Activated naive CD8-positive, alpha-beta T cell treated with anti-CD3 and anti-CD28 coated beads, Interleukin-2, amount 10 ng/mL, durations not matched to agents 7 days and 5 days (primary cell): ENCODE data around the gene BANF1. TPM values are rescaled to one million over a fixed set of nuclear protein-coding genes. Genes with fewer than 3 reads are reported as not detected.
A peak's percentile ranks its signal among the peaks of the same experiment; 100 is the strongest.

Source experiments
- ATAC-seq: fragments of 150-1000 bp; cut with Tn5 transposase; one replicate; pipeline ENCODE4 v1.10.0; 2021; ENCODE audit warnings: low read depth, moderate library complexity
- POLR2A ChIA-PET: fragments of 350-600 bp; sonication (Branson Sonifier 250); formaldehyde crosslinking; loops from one replicate; lab custom pipeline; 2021; ENCODE audit warnings: antibody characterized with exemption; lab: Charles Lee
- DNase-seq: peaks from one replicate; pipeline ENCODE4 v3.0.0; 2021
- H3K27ac Mint-ChIP-seq: one replicate; pipeline ENCODE4 v1.8.0; 2022; ENCODE audit warnings: mild to moderate bottlenecking, mixed read lengths
- H3K27me3 Mint-ChIP-seq: one replicate; pipeline ENCODE4 v1.8.0; 2022; ENCODE audit warnings: mild to moderate bottlenecking, moderate library complexity, mixed read lengths
- H3K36me3 Mint-ChIP-seq: one replicate; pipeline ENCODE4 v1.8.0; 2021; ENCODE audit warnings: mild to moderate bottlenecking, mixed read lengths
- H3K4me1 Mint-ChIP-seq: one replicate; pipeline ENCODE4 v1.8.0; 2021; ENCODE audit warnings: mixed read lengths
- H3K4me3 Mint-ChIP-seq: one replicate; pipeline ENCODE4 v1.8.0; 2022; ENCODE audit warnings: mild to moderate bottlenecking, moderate library complexity, mixed read lengths
- H3K9me3 Mint-ChIP-seq: one replicate; pipeline ENCODE4 v1.8.0; 2021; ENCODE audit warnings: mixed read lengths
- total RNA-seq, 2 experiments: library from RNA; stranded (reverse); gene quantifications; one replicate each; pipeline ENCODE4 v1.2.3, GENCODE V29; 2021

Gene BANF1, protein sequence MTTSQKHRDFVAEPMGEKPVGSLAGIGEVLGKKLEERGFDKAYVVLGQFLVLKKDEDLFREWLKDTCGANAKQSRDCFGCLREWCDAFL
- total RNA-seq, result 100 to 1,000 TPM; 183 to 187 TPM

DNA sequence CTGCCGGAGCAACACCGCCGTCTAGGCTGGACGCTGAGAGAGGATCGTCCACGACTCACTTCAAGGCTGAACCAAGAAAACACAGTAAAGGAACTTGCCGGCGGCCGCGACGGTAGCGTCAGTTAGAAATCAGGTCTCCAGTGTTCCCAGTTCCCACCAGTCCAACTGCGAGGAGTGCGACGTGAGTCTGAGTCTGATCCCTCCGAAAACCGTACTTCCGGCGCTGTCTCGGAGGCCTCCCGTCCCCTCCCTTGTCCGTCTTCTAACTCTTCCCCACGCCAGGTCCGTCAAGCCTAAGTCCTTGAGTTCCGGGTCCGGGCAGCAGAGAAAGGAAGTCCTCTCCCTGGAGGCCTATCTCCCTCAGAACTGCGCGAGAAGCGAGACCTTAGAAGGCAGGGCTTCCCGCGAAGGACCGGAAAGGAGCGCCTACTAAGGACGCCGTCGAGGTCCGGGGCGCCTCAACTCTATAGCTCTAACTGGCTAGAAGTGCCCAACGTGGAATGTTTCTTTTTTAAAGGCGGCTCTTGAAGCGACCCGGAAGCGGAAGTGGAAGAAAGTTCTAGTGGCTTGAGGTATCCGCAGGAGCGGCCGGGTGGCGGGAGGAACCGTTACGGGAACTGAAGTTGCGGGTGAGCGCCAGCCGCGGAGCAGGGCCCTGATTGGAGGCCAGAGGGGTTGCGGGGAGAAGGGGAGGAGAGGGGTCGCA is at the start of gene BANF1, which contains the start of gene EIF1AD:
TSS of gene BANF1 (plus strand) at position 562 of the 706 bp plus-strand sequence. CDS start 748 bp downstream, outside the sequence.
TSS of gene EIF1AD (minus strand) at position 216 of the 706 bp plus-strand sequence. CDS start 1,768 bp downstream, outside the sequence.
- DNase-seq, result peak; percentile 90
- Mint-ChIP-seq H3K27me3 (no peaks in the 10 kb centered on the region), H3K4me3 (peak within 1 kb of the TSS; percentile 100), H3K36me3 (peaks cover 26% of the 10 kb centered on the region), H3K27ac (peak within 1 kb of the TSS; percentile 99), H3K4me1 (peaks cover 31% of the 10 kb centered on the region), H3K9me3 (no peaks in the 10 kb centered on the region)
- POLR2A ChIA-PET, result interaction anchor here (0.5 to 1.5 kb wide), 19 partner anchors 9 to 504 kb away, joined by 3 to 19 read pairs (median 5); partner anchors contain the start of genes CCDC85B, DPP3, FIBP and KAT5
- peak; percentile 85 for ATAC-seq

DNA sequence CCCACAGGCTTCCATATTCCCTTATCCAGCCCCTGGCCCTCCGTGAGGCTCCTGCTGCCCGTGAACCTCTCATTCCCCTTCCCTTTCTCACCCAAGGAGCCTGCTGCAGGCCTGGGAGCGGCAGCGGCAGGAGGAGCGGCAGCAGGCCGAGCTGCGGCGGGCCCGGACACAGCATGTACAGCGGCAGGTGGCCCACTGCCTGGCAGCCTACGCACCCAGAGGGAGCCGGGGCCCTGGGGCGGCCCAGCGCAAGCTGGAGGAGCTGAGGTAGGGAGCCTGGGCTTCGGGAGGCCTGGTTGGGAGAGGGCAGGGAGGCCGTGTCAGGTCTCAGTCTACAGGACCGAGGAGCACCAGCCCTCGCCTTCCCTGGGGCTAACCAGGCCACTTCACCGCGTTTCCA is 48.8 kb upstream of the BANF1 start:
- ATAC-seq (no peak), DNase-seq (no peak)
- peaks cover 5% of the 10 kb centered on the region for H3K27me3 Mint-ChIP-seq
- H3K4me3 Mint-ChIP-seq, result no peak overlapping the region
- no peaks in the 10 kb centered on the region for H3K9me3 Mint-ChIP-seq
- H3K4me1 Mint-ChIP-seq, result peaks cover 13% of the 10 kb centered on the region
- no peaks in the 10 kb centered on the region for H3K36me3 Mint-ChIP-seq
- no peak overlapping the region for H3K27ac Mint-ChIP-seq
- POLR2A ChIA-PET, result interaction anchor here (0.6 to 1.5 kb wide), 2 partner anchors 25 to 65 kb away, joined by 3 to 4 read pairs; partner anchors contain the start of gene FIBP

DNA sequence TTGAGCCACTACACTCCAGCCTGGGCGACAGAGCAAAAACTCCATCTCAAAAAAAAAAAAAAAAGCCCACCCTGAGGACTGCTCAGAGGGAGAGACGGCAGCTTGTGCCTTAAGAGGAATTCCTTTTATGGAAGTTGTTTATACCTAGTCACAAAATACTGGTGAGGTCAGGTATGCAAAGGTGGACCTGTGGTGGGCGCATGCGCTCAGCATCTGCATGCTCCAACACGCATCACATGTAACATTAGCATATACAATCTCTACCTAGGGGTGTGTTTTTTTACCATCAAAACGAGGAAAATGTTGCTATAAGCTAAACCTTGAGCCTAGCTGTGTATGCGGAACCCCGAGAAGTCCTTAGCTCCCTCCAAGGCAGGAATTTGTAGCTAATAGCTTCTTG is 47.5 kb upstream of the BANF1 start:
- H3K27me3 Mint-ChIP-seq, result peaks cover 2% of the 10 kb centered on the region
- POLR2A ChIA-PET, result interaction anchor here (0.5 to 1.5 kb wide), 3 partner anchors 27 to 36 kb away, joined by 3 to 4 read pairs (median 4); no protein-coding TSS in a partner anchor
- no peak for DNase-seq
- H3K4me1 Mint-ChIP-seq, result peaks cover 13% of the 10 kb centered on the region
- H3K4me3 Mint-ChIP-seq, result no peak overlapping the region
- no peak for ATAC-seq
- H3K9me3 Mint-ChIP-seq, result no peaks in the 10 kb centered on the region
- H3K36me3 Mint-ChIP-seq, result no peaks in the 10 kb centered on the region
- no peak overlapping the region for H3K27ac Mint-ChIP-seq

DNA sequence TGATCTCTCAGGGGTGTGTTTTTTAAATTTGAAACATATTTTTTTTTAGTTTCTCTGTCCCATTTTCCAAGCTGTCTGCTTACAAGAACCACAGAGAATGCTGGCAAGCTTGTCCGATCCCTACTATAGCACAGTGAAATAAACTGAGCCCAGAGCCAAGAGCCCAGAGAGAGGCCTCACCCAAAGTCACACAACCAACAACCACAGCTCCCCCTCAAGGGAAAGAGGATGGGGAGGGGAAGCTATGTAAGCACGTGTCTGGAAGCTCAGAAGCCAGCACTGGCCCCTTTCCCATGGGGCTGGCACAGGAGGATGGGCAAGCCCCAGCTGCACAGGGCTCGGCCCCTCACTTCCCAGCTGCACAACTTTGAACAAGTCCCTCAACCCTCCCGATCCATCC is 44.0 kb upstream of the BANF1 start:
- peak overlapping the region; percentile 91 for H3K27ac Mint-ChIP-seq
- POLR2A ChIA-PET, result interaction anchor here (0.8 to 1.5 kb wide), 6 partner anchors 30 to 99 kb away, joined by 3 to 8 read pairs (median 4); partner anchors contain the start of genes CCDC85B and FIBP
- H3K27me3 Mint-ChIP-seq, result no peaks in the 10 kb centered on the region
- peaks cover 33% of the 10 kb centered on the region for H3K4me1 Mint-ChIP-seq
- DNase-seq (no peak), ATAC-seq (no peak)
- no peaks in the 10 kb centered on the region for H3K9me3 Mint-ChIP-seq
- no peak overlapping the region for H3K4me3 Mint-ChIP-seq
- peaks cover 5% of the 10 kb centered on the region for H3K36me3 Mint-ChIP-seq

DNA sequence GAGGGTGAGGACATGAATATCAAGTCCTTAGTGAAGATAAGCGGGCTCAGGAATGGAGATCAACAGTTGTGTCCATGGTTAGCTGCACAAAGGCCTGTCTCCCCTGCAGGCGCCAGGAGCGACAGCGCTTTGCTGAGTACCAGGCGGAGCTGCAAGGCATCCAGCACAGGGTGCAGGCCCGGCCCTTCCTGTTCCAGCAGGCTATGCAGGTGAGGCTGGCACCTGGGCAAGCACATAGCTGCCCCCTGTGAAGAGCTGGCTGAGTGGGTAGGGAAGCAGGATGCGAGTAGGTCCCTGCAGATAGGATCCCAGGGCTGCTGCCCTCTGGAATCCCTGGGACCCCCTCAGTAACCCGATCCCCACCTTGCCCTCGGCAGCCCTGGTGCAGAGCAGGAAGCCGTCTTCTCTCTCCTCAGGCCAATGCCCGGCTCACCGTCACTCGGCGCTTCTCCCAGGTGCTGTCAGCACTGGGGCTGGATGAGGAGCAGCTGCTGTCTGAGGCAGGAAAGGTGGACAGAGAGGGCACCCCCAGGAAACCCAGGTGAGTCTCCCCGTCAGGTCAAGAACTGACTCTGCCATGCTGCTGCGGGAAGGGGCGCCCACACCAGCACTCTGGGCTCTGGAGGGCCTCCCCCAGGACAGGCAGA is 43.4 kb upstream of the BANF1 start:
- DNase-seq (no peak), ATAC-seq (no peak)
- Mint-ChIP-seq H3K27me3 (no peaks in the 10 kb centered on the region), H3K4me1 (peaks cover 38% of the 10 kb centered on the region), H3K9me3 (no peaks in the 10 kb centered on the region), H3K4me3 (no peak overlapping the region), H3K27ac (peak overlapping the region; percentile 91), H3K36me3 (peaks cover 5% of the 10 kb centered on the region)
- POLR2A ChIA-PET, result interaction anchor here (0.8 to 1.5 kb wide), 6 partner anchors 31 to 100 kb away, joined by 3 to 8 read pairs (median 4); partner anchors contain the start of genes CCDC85B and FIBP

DNA sequence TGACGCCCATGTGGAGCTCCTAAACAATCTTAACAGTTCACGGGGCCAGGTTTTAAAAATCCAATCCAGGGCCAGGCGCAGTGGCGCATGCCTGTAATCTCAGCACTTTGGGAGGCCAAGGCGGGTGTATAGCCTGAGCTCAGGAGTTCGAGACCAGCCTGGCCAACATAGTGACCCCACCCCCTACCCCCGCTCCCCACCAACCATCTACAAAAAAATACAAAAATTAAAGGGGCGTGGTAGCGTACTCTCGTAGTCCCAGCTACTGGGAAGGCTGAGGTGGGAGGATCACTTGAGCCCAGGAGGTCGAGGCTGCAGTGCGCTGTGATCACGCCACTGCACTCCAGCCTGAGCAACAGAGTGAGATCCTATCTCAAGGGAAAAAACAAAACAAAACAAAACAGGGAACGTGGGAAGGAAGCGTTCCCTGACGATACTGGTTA is 41.5 kb upstream of the BANF1 start:
- Mint-ChIP-seq H3K9me3 (no peaks in the 10 kb centered on the region), H3K27ac (peak overlapping the region; percentile 97), H3K27me3 (no peaks in the 10 kb centered on the region), H3K36me3 (peaks cover 11% of the 10 kb centered on the region), H3K4me3 (peak overlapping the region; percentile 94), H3K4me1 (peaks cover 39% of the 10 kb centered on the region)
- DNase-seq (no peak), ATAC-seq (peak; percentile 3)
- POLR2A ChIA-PET, result interaction anchor here (0.7 to 3.3 kb wide), 6 partner anchors 8 to 111 kb away, joined by 3 to 34 read pairs (median 5); partner anchors contain the start of genes CCDC85B, FIBP and FOSL1

DNA sequence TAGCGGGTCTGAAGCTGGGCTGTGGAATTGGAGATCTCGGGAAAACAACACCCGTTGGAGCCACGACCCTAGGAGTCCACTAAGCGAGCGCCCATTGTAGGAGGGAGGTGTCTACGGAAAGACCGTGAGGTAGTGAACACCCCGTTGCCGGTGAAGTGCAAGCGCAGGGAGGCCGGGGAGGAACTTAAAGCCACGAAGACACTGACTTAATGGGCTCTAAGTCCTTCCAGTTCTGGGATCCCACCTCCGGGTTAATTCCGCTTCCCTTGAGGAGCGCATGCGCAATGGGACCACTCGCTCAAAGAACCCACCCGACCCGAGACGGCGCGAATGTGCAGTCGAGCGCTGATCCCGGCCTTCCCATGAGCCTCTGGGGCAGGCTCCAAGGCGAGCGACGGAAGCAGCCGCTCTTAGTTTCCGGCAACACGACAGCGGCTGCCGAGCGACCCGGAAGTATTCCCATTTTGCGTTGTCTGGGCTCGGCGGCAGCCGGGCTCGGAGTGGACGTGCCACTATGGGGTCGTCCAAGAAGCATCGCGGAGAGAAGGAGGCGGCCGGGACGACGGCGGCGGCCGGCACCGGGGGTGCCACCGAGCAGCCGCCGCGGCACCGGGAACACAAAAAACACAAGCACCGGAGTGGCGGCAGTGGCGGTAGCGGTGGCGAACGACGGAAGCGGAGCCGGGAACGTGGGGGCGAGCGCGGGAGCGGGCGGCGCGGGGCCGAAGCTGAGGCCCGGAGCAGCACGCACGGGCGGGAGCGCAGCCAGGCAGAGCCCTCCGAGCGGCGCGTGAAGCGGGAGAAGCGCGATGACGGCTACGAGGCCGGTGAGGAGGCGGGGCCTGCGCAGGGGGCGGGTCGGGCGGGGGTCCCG is 40.8 kb upstream of the BANF1 start, which contains the start of gene SART1:
TSS of gene SART1 (plus strand) at position 468 of the 874 bp plus-strand sequence. CDS start at position 515, 47 bp downstream.
- Mint-ChIP-seq H3K4me1 (peaks cover 37% of the 10 kb centered on the region), H3K36me3 (peaks cover 12% of the 10 kb centered on the region), H3K27me3 (no peaks in the 10 kb centered on the region), H3K9me3 (no peaks in the 10 kb centered on the region), H3K4me3 (peak within 1 kb of the TSS; percentile 94), H3K27ac (peak within 1 kb of the TSS; percentile 97)
- ATAC-seq, result peak; percentile 91
- peak; percentile 91 for DNase-seq
- POLR2A ChIA-PET, result interaction anchor here (0.7 to 3.3 kb wide), 9 partner anchors 9 to 102 kb away, joined by 3 to 34 read pairs (median 5); partner anchors contain the start of genes BANF1, C11orf68, CCDC85B and FIBP

DNA sequence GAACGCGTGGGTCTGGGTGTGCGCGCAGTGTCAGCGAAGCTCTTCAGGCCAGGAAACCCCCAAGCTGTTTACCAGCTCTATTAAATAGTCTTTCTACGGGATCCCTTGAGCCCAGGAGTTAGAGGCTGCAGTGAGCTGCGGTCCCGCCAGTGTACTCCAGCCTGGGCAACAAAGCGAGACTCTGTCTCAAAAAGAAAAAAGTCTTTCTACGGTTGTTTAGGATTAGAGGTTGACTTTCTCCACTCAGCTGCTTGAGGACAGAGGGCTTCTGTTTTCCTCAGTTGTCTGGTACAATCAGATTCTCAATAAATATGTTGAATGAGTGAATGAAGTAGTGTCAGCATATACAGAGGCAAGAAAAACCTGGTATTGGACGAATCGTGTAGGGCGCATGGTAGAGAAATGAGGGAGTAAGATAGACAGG is 40.1 kb upstream of the BANF1 start:
- ATAC-seq (peak; percentile 3), DNase-seq (no peak)
- H3K27me3 Mint-ChIP-seq, result no peaks in the 10 kb centered on the region
- H3K9me3 Mint-ChIP-seq, result no peaks in the 10 kb centered on the region
- peaks cover 31% of the 10 kb centered on the region for H3K4me1 Mint-ChIP-seq
- H3K36me3 Mint-ChIP-seq, result peaks cover 13% of the 10 kb centered on the region
- POLR2A ChIA-PET, result interaction anchor here (0.6 to 3.3 kb wide), 7 partner anchors 34 to 103 kb away, joined by 3 to 34 read pairs (median 4); partner anchors contain the start of genes BANF1, C11orf68, CCDC85B and FIBP
- H3K4me3 Mint-ChIP-seq, result peak overlapping the region; percentile 94
- H3K27ac Mint-ChIP-seq, result peak overlapping the region; percentile 64

DNA sequence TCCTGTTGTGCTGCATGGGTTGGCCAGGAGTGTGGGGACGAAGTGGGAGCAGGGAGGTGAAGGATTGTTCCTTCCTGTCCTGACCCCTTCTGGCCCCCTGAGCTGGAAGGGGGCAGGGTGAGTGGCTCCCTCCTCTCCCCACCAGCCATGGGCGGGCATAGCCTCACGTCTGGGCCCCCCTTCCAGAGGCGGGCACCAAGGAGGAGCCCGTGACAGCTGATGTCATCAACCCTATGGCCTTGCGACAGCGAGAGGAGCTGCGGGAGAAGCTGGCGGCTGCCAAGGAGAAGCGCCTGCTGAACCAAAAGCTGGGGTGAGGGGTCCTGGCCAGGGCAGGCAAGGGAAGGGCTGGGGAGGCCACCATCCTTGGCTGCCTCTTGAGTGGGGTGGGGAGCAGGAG is 37.4 kb upstream of the BANF1 start:
- ATAC-seq (no peak), DNase-seq (no peak)
- H3K4me1 Mint-ChIP-seq, result peaks cover 26% of the 10 kb centered on the region
- H3K36me3 Mint-ChIP-seq, result peaks cover 23% of the 10 kb centered on the region
- no peaks in the 10 kb centered on the region for H3K9me3 Mint-ChIP-seq
- no peaks in the 10 kb centered on the region for H3K27me3 Mint-ChIP-seq
- POLR2A ChIA-PET, result interaction anchor here (1.0 kb wide), 1 partner anchor 77 kb away, joined by 5 read pairs; the partner anchor contains the start of gene FIBP
- no peak overlapping the region for H3K4me3 Mint-ChIP-seq
- H3K27ac Mint-ChIP-seq, result no peak overlapping the region

DNA sequence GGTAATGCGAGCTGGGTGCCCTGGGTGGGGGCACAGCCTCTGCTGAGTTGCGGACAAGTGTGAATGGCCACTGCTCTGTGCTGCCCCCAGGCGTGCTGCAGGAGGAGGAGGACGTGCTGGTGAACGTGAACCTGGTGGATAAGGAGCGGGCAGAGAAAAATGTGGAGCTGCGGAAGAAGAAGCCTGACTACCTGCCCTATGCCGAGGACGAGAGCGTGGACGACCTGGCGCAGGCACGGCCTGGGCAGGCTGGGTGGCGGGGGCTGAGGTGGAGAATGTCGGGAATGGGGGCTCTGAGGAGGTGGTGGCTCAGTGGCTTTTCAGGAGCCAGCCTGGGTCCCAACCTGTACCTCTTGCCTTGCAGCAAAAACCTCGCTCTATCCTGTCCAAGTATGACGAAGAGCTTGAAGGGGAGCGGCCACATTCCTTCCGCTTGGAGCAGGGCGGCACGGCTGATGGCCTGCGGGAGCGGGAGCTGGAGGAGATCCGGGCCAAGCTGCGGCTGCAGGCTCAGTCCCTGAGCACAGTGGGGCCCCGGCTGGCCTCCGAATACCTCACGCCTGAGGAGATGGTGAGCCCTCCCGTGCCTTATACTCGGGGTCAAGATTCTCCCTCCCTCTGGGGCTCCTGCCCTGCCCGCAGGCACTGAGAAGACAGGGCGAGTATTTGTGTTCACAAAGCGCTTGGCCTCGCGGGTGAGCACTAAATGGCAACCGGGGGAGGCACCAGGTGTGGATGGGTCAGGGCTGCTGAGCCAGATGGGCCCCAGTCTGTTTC is 36.1 kb upstream of the BANF1 start:
- ATAC-seq (no peak), DNase-seq (no peak)
- H3K36me3 Mint-ChIP-seq, result peaks cover 29% of the 10 kb centered on the region
- POLR2A ChIA-PET, result no interaction called here
- no peak overlapping the region for H3K27ac Mint-ChIP-seq
- no peaks in the 10 kb centered on the region for H3K9me3 Mint-ChIP-seq
- H3K4me1 Mint-ChIP-seq, result peaks cover 21% of the 10 kb centered on the region
- H3K27me3 Mint-ChIP-seq, result no peaks in the 10 kb centered on the region
- no peak overlapping the region for H3K4me3 Mint-ChIP-seq

DNA sequence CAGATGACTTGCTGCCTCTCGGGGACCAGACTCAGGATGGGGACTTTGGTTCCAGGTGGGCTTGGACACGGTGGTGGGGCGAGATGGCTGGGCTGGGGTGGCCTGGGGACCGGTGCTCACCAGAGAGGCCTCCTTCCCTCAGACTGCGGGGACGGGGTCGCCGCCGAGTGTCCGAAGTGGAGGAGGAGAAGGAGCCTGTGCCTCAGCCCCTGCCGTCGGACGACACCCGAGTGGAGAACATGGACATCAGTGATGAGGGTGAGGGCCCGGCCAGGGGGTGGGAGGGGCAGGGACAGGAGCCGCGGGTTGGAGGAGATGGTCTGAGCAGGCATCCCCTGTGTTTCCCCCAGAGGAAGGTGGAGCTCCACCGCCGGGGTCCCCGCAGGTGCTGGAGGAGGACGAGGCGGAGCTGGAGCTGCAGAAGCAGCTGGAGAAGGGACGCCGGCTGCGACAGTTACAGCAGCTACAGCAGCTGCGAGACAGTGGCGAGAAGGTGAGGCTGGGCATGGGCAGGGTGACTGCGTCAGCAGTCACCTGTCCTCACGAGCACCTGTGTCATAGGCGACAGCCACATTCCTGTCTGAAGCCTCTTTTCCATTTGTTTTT is 34.9 kb upstream of the BANF1 start:
- H3K27ac Mint-ChIP-seq, result no peak overlapping the region
- POLR2A ChIA-PET, result no interaction called here
- H3K4me1 Mint-ChIP-seq, result peaks cover 16% of the 10 kb centered on the region
- no peak for DNase-seq
- H3K9me3 Mint-ChIP-seq, result no peaks in the 10 kb centered on the region
- H3K36me3 Mint-ChIP-seq, result peaks cover 29% of the 10 kb centered on the region
- H3K4me3 Mint-ChIP-seq, result no peak overlapping the region
- H3K27me3 Mint-ChIP-seq, result no peaks in the 10 kb centered on the region
- ATAC-seq, result no peak
